Raji (cell line): Measurements from ENCODE around the gene PRKCH.

Experiments used
- POLR2A ChIP-seq: IDR thresholded peaks from 2 replicates; pipeline ENCODE4 v1.6.1; 2011; ENCODE audit warnings: low read depth, low read length, control low read depth; ENCODE audit not compliant: insufficient read depth

PRKCH gene

GRCh38 chr14:61561657-61562276 lies 240.4 kb downstream of the PRKCH start:
- TF ChIP-seq POLR2A = no peak

GRCh38 chr14:61562321-61563161 lies 241.2 kb downstream of the PRKCH start:
- TF ChIP-seq POLR2A = no peak

- TF ChIP-seq POLR2A = no peak
These were observed 241.8 kb downstream of the PRKCH start for GRCh38 chr14:61563162-61563511.

GRCh38 chr14:61563880-61564617 lies 242.7 kb downstream of the PRKCH start:
- no peak for TF ChIP-seq POLR2A

GRCh38 chr14:61564618-61565091 lies 243.3 kb downstream of the PRKCH start:
- no peak for TF ChIP-seq POLR2A

GRCh38 chr14:61565181-61565580 lies 243.8 kb downstream of the PRKCH start:
- no peak for TF ChIP-seq POLR2A

- TF ChIP-seq POLR2A = no peak
These were observed 244.6 kb downstream of the PRKCH start for GRCh38 chr14:61565836-61566536.

- no peak for TF ChIP-seq POLR2A
These were observed 245.3 kb downstream of the PRKCH start for GRCh38 chr14:61566537-61567225.

- no peak for TF ChIP-seq POLR2A
These were observed 246.6 kb downstream of the PRKCH start for GRCh38 chr14:61567838-61568571.

- peak; percentile 49 for TF ChIP-seq POLR2A
These were observed 247.2 kb downstream of the PRKCH start for GRCh38 chr14:61568572-61569011.

GRCh38 chr14:61569308-61569707 lies 247.9 kb downstream of the PRKCH start:
- no peak for TF ChIP-seq POLR2A

- no peak for TF ChIP-seq POLR2A
These were observed 248.6 kb downstream of the PRKCH start for GRCh38 chr14:61569812-61570548.
